ENCODE measurements around the gene APBA1.

APBA1 gene

DNA sequence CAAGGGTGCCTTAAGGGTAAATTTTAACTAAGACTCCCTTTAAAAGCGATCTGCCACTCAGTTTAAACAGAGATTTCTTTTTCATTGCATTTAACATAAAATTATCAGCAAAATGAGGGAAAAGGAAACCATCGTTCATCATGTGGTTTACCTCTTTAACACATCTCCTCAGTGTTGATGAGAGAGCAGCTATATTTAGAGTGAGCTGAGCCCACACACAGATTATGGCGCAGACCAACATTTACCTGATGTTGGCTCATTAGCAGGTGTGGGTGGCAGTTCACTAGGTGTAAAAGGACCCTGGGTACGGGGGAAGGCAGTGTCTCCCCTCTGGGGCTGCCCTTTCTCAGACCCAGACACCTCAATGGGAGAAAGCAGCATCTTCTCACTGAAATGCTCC, 197.3 kb downstream of the APBA1 start:
- Mint-ChIP-seq H3K27me3 (peaks cover 7% of the 10 kb centered on the region), H3K9me3 (no peaks in the 10 kb centered on the region), H3K27ac (peak overlapping the region; percentile 70 to 71), H3K4me1 (peaks cover 29% of the 10 kb centered on the region), H3K4me3 (peak overlapping the region in 1 of 2 donors; percentile 68)
- DNase-seq (no peak), ATAC-seq (peak; percentile 63)

DNA sequence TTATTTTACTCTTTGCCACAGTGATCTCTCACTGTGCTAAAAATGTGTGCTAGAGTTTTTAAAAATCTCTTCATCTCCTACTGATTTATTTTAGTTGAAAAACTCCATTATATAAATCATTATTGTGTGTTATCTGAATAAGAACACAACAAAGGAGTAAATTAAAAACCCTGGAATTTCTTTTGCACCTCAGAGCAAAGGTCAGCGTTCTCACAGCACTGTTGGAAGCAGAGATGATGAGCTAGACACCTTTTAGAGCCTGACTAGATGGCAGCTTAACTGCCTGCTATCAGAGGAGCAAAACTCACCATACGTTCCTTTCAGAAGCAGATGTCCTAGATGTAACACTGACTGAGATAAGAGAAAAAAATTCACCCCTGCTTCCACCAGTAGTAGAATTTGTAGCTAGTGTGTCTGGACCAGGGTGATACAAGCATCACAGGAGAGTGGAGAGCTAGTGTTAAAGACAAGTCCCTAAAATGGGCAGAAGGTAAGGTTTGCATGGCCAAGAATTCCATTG, 200.0 kb downstream of the APBA1 start:
- ATAC-seq (no peak), DNase-seq (no peak)
- Mint-ChIP-seq H3K9me3 (no peaks in the 10 kb centered on the region), H3K27me3 (peaks cover 7% of the 10 kb centered on the region), H3K4me1 (peaks cover 29% of the 10 kb centered on the region), H3K4me3 (no peak overlapping the region), H3K27ac (no peak overlapping the region)

DNA sequence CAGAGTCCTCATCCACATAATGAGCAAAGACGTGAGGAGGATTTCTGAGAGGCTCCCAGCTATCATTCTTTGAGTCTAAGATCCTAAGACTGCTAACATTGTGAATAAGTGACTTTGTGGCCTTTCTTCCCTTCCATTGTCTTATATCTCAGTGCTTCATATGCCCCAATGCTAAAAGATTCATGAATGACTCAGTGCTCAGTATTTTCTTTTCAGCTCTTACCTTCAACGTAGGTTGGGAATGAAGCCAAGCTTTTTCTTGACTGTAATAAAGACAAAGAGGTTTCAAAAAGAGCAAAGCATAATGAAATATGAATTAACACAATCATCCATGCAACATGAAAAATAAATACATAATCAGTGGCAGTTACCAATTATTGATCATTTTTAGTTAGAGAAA, 200.7 kb downstream of the APBA1 start:
- H3K4me1 Mint-ChIP-seq, result peaks cover 22% of the 10 kb centered on the region
- H3K9me3 Mint-ChIP-seq, result no peaks in the 10 kb centered on the region
- H3K4me3 Mint-ChIP-seq, result no peak overlapping the region
- no peak for DNase-seq
- peaks cover 7% of the 10 kb centered on the region for H3K27me3 Mint-ChIP-seq
- no peak overlapping the region for H3K27ac Mint-ChIP-seq
- no peak for ATAC-seq

DNA sequence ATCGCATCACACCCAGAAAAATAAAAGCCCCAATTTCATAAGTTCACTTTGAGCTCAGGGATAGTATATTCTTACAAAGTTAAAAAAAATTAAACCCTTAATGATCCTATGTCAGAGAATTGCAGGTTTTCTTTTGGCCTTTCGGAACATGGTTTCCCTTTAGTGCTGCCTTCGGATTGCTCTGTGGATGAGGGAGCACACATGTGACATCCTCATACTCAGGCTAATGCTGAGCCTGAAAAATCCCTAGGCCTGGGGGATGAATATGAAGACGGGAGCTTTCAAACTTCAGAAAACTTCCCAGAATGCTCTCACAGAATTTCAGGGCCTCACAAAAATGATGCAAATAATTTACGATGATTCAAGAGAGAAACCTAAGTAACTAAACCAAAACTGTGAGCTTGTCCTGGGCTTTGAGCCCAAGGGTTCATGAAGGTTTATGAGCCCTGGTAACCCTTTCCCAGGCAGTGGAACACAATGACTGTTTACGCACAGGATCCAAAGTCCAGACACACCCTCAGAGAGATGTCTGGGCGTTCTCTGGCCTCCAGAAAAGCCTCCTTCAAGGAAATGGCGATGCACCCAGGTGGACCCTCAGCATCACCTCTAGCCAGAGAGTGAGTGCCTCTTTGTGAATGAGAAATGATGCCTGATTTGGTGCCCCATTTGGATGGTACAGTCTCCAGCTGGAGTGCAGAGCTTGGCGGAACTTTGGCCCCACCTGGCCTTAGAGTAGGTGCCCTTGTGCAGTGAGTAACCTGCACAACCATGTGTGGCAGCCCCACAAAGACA, 201.8 kb downstream of the APBA1 start:
- ATAC-seq (no peak), DNase-seq (no peak)
- Mint-ChIP-seq H3K4me3 (no peak overlapping the region), H3K27me3 (peaks cover 7% of the 10 kb centered on the region), H3K4me1 (peaks cover 13% of the 10 kb centered on the region), H3K9me3 (no peaks in the 10 kb centered on the region), H3K27ac (no peak overlapping the region)

DNA sequence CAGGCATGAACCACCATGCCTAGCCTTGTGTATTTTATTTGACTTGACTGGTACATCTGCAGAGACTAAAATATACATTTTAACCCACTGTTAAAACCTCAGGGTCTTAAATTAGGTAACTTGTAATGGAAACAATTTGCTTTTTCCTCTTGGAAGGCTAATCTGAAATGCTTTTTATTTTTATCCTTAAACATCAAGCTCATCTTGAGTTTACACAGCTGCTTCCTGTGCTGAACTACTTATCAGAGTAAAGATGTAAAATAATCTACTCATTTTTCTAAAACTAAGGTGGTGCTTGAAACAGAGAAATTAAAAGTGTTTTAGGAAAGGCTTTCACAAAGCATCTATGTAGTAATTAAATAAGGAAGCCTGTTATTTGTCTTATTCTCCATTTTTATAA, 203.0 kb downstream of the APBA1 start:
- ATAC-seq, result no peak
- no peak overlapping the region for H3K27ac Mint-ChIP-seq

DNA sequence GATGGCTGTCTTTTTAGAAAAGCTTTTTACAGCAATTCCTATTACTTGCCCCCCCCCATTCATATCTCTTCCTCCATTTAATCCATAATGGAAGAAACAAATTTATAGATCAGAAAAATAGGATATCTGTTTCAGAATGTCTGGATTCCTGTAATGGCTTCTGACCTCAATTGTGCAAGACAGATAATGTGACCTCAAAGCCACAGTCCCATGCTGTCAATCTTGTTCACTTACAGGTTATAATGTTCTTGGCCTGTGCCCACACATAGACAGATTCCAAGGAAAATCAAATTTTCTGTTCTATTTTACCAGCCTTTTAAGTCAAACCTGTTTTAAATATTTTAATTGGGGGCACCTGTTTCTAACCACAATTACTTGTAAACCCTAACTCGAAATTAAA, 203.8 kb downstream of the APBA1 start:
- no peak overlapping the region for H3K27ac Mint-ChIP-seq
- H3K27me3 Mint-ChIP-seq, result peaks cover 7% of the 10 kb centered on the region
- no peak for ATAC-seq
- H3K4me1 Mint-ChIP-seq, result no peaks in the 10 kb centered on the region
- no peaks in the 10 kb centered on the region for H3K9me3 Mint-ChIP-seq
- DNase-seq, result no peak
- H3K4me3 Mint-ChIP-seq, result no peak overlapping the region

More for the DNA sequence above, 203.0 kb downstream of the APBA1 start:
- H3K4me3 Mint-ChIP-seq, result no peak overlapping the region
- H3K4me1 Mint-ChIP-seq, result peaks cover under 1% of the 10 kb centered on the region
- no peak for DNase-seq
- H3K27me3 Mint-ChIP-seq, result peaks cover 7% of the 10 kb centered on the region
- H3K9me3 Mint-ChIP-seq, result no peaks in the 10 kb centered on the region

DNA sequence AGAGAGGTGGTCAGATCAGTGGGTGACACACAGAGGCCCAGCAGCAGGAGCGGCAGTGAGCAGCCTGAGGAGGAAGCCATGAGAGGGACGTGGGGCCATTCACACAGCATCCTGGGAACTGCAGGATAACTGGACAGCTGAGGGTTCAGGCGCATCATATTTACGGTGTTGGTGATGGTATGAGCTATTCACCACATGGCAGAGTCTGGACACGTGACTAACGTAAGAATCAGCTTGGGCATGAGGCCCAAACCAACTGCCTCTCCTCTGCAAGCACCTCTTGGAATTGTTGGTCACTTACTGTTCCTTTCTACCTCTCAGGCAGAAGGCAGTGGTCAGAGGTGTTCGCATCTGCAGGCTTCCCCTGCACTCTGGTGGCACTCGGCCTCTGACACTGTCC, 206.0 kb downstream of the APBA1 start:
- Mint-ChIP-seq H3K4me3 (no peak overlapping the region), H3K27ac (no peak overlapping the region)
- ATAC-seq, result peak; percentile 17

DNA sequence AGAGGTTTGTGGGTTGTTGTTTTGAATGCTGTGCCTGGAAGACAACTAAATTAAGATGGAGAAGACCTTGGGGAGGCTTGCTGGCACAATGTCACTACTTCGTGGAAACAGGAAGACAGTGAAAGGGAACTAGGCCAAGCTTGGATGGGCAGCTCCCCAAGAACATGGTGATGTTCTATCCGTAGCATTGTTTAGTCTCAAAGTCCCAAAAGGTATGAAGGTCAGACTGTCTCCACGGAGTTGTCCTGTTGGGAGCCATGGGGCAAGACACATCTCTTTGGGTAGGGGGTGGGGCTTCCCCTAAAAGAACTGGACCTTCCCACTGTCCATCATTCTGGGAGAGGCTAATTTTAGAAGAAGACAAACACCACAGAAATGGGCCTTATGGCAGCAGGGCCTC, 206.7 kb downstream of the APBA1 start:
- peak overlapping the region in 1 of 2 donors; percentile 26 for H3K27ac Mint-ChIP-seq
- H3K9me3 Mint-ChIP-seq, result no peaks in the 10 kb centered on the region
- no peaks in the 10 kb centered on the region for H3K27me3 Mint-ChIP-seq
- DNase-seq (no peak), ATAC-seq (no peak)
- H3K4me3 Mint-ChIP-seq, result no peak overlapping the region
- H3K4me1 Mint-ChIP-seq, result no peaks in the 10 kb centered on the region

More for the DNA sequence above, 206.0 kb downstream of the APBA1 start:
- no peak for DNase-seq
- no peaks in the 10 kb centered on the region for H3K9me3 Mint-ChIP-seq
- H3K4me1 Mint-ChIP-seq, result no peaks in the 10 kb centered on the region
- H3K27me3 Mint-ChIP-seq, result no peaks in the 10 kb centered on the region

DNA sequence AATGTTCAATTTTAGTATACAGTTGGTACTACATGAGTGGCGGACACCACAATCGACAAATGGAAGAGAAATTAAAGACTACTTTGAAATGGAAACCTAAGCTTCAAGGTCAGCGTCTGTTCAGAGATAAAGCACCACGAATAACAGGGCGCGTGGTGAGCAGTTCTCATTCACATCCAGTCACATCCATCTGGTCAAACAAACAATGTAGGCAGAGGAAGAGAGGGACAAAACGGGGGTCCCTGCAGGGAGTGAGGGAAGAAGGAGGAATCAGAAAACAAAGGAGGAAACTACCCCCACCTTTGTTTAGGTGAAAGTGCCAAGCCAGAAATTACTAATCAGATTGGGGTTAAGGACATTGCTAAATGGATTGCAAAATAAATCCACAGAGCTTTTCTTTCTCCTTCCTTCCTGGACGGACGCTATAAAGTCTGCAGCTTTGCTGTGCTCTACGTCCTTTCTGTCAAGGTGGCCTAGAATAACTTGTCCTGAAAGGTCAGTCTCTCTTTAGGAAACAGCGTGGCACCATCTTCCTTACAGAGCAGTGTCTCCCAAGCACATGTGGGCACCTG, 208.6 kb downstream of the APBA1 start:
- H3K4me3 Mint-ChIP-seq, result no peak overlapping the region
- no peaks in the 10 kb centered on the region for H3K27me3 Mint-ChIP-seq
- no peaks in the 10 kb centered on the region for H3K9me3 Mint-ChIP-seq
- no peak overlapping the region for H3K27ac Mint-ChIP-seq
- DNase-seq (no peak), ATAC-seq (no peak)
- H3K4me1 Mint-ChIP-seq, result no peaks in the 10 kb centered on the region

DNA sequence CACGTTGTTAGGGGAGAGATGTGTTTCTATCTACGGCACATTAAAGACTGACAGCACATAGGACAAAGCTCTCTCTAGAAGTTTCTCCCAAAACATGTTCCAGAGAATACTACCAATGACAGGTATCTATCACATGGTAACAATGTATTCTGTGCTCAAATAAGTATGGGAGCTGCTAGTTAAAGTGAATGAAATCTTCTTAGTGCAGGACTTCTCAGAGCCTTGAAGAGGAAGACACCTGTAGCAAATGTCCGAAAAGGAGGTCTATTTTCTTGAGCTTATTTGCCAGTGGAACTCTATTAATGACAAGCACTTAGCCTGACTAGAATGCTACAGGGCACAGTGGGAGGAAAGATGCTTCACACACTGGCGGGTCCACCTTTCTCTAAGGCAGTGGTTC, 209.8 kb downstream of the APBA1 start:
- Mint-ChIP-seq H3K4me1 (no peaks in the 10 kb centered on the region), H3K27me3 (no peaks in the 10 kb centered on the region), H3K4me3 (no peak overlapping the region), H3K27ac (no peak overlapping the region), H3K9me3 (no peaks in the 10 kb centered on the region)
- DNase-seq (no peak), ATAC-seq (no peak)

DNA sequence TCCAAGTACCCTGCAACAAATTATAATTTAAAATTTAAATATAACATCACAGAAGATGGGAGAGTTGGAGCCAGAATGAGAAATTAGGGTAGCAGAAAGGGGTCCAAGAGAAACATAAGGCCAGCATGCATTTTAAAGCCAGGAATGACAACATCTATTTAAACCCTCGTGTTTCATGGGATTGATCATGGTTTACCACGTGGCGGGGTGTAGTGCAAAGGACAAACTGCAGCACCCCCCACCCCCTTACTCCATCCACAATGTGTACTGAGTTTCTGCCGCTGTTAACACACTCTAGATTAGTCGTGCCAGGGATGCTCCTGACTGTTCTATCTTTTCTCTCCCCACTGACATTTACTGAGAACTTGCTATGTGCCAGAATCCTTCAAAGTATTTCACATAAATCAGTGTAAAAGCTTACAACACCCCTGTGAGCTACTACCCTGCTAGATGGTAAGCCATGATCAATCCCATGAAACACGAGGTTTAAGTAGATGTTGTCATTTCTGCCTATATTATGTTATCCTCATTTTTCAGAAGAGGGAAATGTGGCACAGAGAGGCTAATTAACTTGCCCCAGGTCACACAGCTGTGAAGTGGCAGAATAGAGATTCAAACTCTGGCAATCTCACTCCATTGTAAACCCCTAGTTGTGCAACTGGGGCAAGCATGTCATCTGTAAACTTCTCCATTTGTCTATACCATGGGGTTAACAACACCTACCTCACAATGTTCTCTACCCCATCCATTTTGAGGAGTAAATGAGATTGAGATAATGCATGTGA, 210.9 kb downstream of the APBA1 start:
- Mint-ChIP-seq H3K27ac (no peak overlapping the region), H3K4me1 (no peaks in the 10 kb centered on the region), H3K27me3 (no peaks in the 10 kb centered on the region), H3K4me3 (no peak overlapping the region), H3K9me3 (no peaks in the 10 kb centered on the region)
- no peak for DNase-seq
- no peak for ATAC-seq

DNA sequence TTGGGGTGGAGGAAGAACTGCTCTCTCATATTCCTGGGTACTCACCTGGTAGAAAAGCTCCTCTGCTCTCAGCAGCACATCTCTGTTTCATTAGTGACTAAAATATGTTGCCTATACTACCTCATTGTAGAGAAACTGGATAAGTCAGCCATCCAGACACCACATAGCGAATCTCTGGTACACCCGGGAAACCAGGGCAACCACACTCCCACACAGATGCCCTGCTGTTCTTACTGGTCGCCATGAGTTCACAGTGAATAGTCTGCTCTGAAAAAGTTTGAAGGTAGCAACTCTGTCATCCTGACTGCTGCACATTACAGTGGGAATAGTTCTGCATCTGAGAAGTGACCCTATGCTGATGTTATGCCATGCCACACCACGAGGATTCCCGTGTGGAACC, 212.2 kb downstream of the APBA1 start:
- ATAC-seq, result no peak
- no peak for DNase-seq
- no peak overlapping the region for H3K27ac Mint-ChIP-seq
- no peak overlapping the region for H3K4me3 Mint-ChIP-seq
- no peaks in the 10 kb centered on the region for H3K4me1 Mint-ChIP-seq
- no peaks in the 10 kb centered on the region for H3K27me3 Mint-ChIP-seq
- no peaks in the 10 kb centered on the region for H3K9me3 Mint-ChIP-seq

DNA sequence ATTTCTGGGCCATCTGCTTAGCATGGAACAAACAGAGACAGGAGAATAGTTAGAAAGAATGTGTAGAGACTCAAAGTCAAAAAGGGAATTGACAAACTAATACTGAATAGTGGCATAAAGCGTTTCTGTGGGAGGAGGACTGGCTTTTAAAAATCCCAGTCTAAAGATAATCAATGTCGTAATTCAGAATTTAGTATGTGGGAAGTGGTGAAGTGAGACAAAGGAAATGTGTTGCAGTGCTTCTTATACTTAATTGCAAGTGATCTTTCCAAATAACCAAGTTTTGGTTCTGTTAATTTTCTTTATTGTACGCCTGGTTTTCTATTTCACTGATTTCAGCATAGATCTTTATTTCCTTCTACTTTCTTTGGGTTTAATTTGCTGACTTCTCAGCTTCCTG, 214.0 kb downstream of the APBA1 start:
- H3K4me1 Mint-ChIP-seq, result no peaks in the 10 kb centered on the region
- ATAC-seq, result no peak

DNA sequence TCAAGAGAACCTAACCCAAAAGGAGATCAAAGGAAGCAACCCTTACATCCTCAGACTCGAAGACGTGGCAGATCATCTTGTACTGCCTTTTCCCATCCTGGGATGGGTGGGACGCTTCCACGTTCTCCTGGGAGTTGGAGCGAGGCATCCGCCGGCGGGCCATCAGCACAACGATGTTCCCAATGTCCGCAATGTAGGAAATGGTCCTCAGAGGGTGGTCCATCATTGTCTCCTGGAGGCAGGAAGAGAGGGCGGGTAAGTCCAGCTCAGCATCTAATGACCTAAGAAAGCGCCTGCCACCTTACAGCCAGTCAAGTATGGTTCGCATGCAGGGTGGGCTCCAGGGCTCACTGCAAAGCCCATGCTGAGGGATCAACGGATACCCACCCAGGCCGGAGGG, 216.0 kb downstream of the APBA1 start:
- no peak overlapping the region for H3K4me3 Mint-ChIP-seq
- no peaks in the 10 kb centered on the region for H3K4me1 Mint-ChIP-seq
- no peak overlapping the region for H3K27ac Mint-ChIP-seq
- no peaks in the 10 kb centered on the region for H3K9me3 Mint-ChIP-seq
- ATAC-seq (no peak), DNase-seq (no peak)
- no peaks in the 10 kb centered on the region for H3K27me3 Mint-ChIP-seq

More for the DNA sequence above, 214.0 kb downstream of the APBA1 start:
- H3K27me3 Mint-ChIP-seq, result no peaks in the 10 kb centered on the region
- no peak overlapping the region for H3K27ac Mint-ChIP-seq
- H3K4me3 Mint-ChIP-seq, result no peak overlapping the region
- no peaks in the 10 kb centered on the region for H3K9me3 Mint-ChIP-seq
- DNase-seq, result no peak

DNA sequence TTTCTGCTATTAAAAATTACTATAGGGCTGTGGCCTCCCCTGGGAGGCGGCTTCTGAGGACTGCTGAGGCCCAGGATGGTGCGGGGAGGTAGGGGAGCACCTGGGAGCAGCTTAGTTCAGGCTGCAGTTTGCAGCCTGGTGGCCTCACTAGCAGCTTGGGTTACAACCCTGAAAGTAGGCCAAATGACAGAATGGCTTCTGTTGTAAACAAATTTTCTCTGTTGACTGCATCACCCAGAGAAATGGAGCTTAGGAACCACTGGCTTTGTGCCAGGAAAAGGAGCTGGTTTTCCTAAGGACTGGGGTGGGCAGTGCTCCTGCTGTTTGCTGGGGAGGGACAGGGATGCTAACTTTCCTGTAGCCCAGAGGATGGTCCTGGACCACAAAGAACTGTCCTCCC, 216.9 kb downstream of the APBA1 start:
- no peak for DNase-seq
- ATAC-seq, result peak; percentile 17
- Mint-ChIP-seq H3K4me1 (no peaks in the 10 kb centered on the region), H3K4me3 (no peak overlapping the region), H3K27me3 (no peaks in the 10 kb centered on the region), H3K9me3 (no peaks in the 10 kb centered on the region), H3K27ac (no peak overlapping the region)

DNA sequence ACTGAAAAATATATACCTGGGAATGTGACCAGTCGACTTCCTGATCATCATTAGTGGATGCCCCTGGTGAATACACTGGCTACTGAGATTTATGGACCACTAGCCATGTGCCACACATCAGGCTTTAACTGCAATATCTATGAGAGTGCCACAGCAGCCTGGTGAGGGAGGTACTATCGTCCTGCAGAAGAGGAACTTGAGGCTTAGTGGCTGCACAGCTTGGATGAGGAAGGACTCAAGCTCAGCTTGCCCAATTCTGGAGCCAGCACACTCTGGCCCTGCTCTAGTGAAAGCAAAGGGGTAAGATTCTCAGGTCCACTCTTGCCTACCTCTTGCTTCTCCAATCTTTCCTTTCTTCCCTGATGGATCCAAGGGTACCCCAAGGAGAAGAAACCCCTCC, 217.8 kb downstream of the APBA1 start:
- H3K9me3 Mint-ChIP-seq, result no peaks in the 10 kb centered on the region
- no peak overlapping the region for H3K27ac Mint-ChIP-seq
- DNase-seq, result no peak
- no peaks in the 10 kb centered on the region for H3K4me1 Mint-ChIP-seq
- H3K4me3 Mint-ChIP-seq, result no peak overlapping the region
- ATAC-seq, result peak; percentile 27
- no peaks in the 10 kb centered on the region for H3K27me3 Mint-ChIP-seq

All from stimulated activated naive CD8-positive, alpha-beta T cell treated with anti-CD3 and anti-CD28 coated beads, Interleukin-15, amount 100 ng/mL, for 72 hours (primary cell).